D721Med (cell line): Measurements from ENCODE around the gene TAF12.

Source experiments
- DNase-seq: peaks from one replicate; pipeline ENCODE4 v3.0.0; 2011; ENCODE audit warnings: low spot score; ENCODE audit not compliant: insufficient read length
- FAIRE-seq: peaks from 2 replicates; lab custom pipeline; 2011; peaks lifted over from hg19 to GRCh38; lab: Jason Lieb, UNC
- TF ChIP-seq, protein P1 (sequence below): IDR thresholded peaks from 2 replicates; pipeline ENCODE4 v1.5.1; 2012; ENCODE audit warnings: mild to moderate bottlenecking, control low read depth; ENCODE audit not compliant: insufficient read depth; ENCODE audit errors: missing control alignments

TAF12 gene

DNA sequence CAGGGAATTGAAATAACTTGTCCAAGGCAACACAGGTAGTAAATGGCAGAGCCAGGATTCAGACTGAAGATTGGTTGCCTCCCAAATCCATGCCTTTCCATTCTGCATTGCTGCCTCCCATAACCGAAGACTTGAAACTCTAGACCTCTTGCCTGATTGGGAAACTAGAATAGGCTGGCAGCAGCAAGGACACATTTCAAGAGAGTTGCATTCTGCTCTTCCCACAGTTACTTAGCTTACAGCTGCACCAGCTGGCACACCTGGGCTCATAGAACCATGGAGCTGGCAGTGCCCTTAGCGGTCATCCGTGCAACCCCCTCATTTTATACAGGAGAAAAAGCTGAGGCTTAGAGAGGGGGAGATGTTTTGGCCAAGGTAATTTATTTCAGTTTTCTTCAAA lies 82.0 kb downstream of the TAF12 start:
- TF ChIP-seq, protein P1, sequence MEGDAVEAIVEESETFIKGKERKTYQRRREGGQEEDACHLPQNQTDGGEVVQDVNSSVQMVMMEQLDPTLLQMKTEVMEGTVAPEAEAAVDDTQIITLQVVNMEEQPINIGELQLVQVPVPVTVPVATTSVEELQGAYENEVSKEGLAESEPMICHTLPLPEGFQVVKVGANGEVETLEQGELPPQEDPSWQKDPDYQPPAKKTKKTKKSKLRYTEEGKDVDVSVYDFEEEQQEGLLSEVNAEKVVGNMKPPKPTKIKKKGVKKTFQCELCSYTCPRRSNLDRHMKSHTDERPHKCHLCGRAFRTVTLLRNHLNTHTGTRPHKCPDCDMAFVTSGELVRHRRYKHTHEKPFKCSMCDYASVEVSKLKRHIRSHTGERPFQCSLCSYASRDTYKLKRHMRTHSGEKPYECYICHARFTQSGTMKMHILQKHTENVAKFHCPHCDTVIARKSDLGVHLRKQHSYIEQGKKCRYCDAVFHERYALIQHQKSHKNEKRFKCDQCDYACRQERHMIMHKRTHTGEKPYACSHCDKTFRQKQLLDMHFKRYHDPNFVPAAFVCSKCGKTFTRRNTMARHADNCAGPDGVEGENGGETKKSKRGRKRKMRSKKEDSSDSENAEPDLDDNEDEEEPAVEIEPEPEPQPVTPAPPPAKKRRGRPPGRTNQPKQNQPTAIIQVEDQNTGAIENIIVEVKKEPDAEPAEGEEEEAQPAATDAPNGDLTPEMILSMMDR: no peak
- FAIRE-seq: no peak

More for the DNA sequence above, 82.0 kb downstream of the TAF12 start:
- no peak for DNase-seq
